Spleen (tissue), 7 donors: Measurements from ENCODE around the gene PAPPA2.

Experiments used
- CTCF ChIP-seq, 11 experiments: fragments of 200-600 bp in 7 of 11; fragments of 450-650 bp in 4 of 11; sonication (generic) in 4 of 11; IDR thresholded peaks in 8 of 11; conservative IDR thresholded peaks in 3 of 11; 1 replicate in 7 of 11; 2 replicates in 4 of 11; pipeline versions ENCODE4 v1.4.0 to v1.8.0; 2016 to 2021; ENCODE audit warnings: antibody characterized with exemption in 11 of 11, inconsistent platforms in 4 of 11, mild to moderate bottlenecking in 1 of 11
- POLR2A ChIP-seq, 3 donors: fragments of 450-650 bp; IDR thresholded peaks; one replicate each; pipeline ENCODE4 v1.5.1; 2017; ENCODE audit warnings: antibody characterized with exemption in 3 of 3, mild to moderate bottlenecking in 1 of 3
- POLR2AphosphoS5 ChIP-seq, 3 donors: sonication (generic); formaldehyde crosslinking; IDR thresholded peaks; one replicate each; pipeline ENCODE4 v1.5.1; 2017; ENCODE audit warnings: antibody characterized with exemption in 3 of 3
- donor health status: DM: no; HTN: no; CAD: no; lungs with moderate emphysema.
- donor health status: DM: no; HTN: no; CAD: no.
- donor health status: DM: no; HTN: no; CAD: no.

GRCh38 chr1:176794897-176795508 lies 332.0 kb downstream of the PAPPA2 start:
- TF ChIP-seq CTCF (IDR thresholded peaks at IDR 0.05 in 8 of 11, conservative IDR thresholded peaks at IDR 0.05 in 3 of 11) (no peak), POLR2A (IDR thresholded peaks at IDR 0.05) (no peak), POLR2AphosphoS5 (IDR thresholded peaks at IDR 0.05) (no peak)
